Stimulated activated CD4-positive, alpha-beta T cell treated with anti-CD3 and anti-CD28 coated beads, TNF-alpha, amount 100 ng/mL, for 4 hours (primary cell): ENCODE data around the gene ZBTB6.
"Not testable (repeated sequence)": the region's sequence is repeated elsewhere in the genome, so short reads cannot be mapped to it uniquely, and the experiment has no call there.

ENCODE experiments used
- DNase-seq, 3 experiments: peaks; one replicate each; pipeline ENCODE4 v3.0.0-alpha.2; 2020; ENCODE audit warnings: low read depth in 3 of 3

ZBTB6 gene

GRCh38 chr9:122929796-122930354 lies 16.8 kb upstream of the ZBTB6 start:
- DNase-seq: no peak

GRCh38 chr9:122923947-122924346 lies 10.8 kb upstream of the ZBTB6 start:
- DNase-seq: no peak

- no peak for DNase-seq
Measured at GRCh38 chr9:122922713-122923112, 9.6 kb upstream of the ZBTB6 start.

GRCh38 chr9:122918310-122918709 lies 5.2 kb upstream of the ZBTB6 start:
- DNase-seq: no peak

- no peak for DNase-seq
Measured at GRCh38 chr9:122912671-122912963, 506 bp downstream of the ZBTB6 start.

- DNase-seq: not testable (repeated sequence)
Measured at GRCh38 chr9:122906122-122906521, 7.0 kb downstream of the ZBTB6 start.

- DNase-seq: peak; percentile 79 to 96 (median 93)
Measured at GRCh38 chr9:122904823-122905710, 8.1 kb downstream of the ZBTB6 start, which contains the start of gene RC3H2. TSS of gene RC3H2 (minus strand) at chr9:122905359. CDS start at chr9:122897509, 7,850 bp downstream.

GRCh38 chr9:122904466-122904822 lies 8.7 kb downstream of the ZBTB6 start:
- DNase-seq: no peak

- DNase-seq: no peak
Measured at GRCh38 chr9:122900791-122901190, 12.3 kb downstream of the ZBTB6 start.

- DNase-seq: no peak
Measured at GRCh38 chr9:122897969-122898368, 15.2 kb downstream of the ZBTB6 start.

GRCh38 chr9:122888480-122888879 lies 24.6 kb downstream of the ZBTB6 start:
- DNase-seq: no peak

- DNase-seq: no peak
Measured at GRCh38 chr9:122883125-122883524, 30.0 kb downstream of the ZBTB6 start.

- no peak for DNase-seq
Measured at GRCh38 chr9:122879443-122879842, 33.7 kb downstream of the ZBTB6 start.

- no peak for DNase-seq
Measured at GRCh38 chr9:122875523-122875922, 37.6 kb downstream of the ZBTB6 start.

GRCh38 chr9:122867276-122867675 lies 45.8 kb downstream of the ZBTB6 start:
- not testable (repeated sequence) for DNase-seq

- DNase-seq: no peak
Measured at GRCh38 chr9:122866079-122866478, 47.0 kb downstream of the ZBTB6 start.

- no peak for DNase-seq
Measured at GRCh38 chr9:122865300-122865699, 47.8 kb downstream of the ZBTB6 start.

GRCh38 chr9:122863407-122863806 lies 49.7 kb downstream of the ZBTB6 start:
- no peak for DNase-seq

- no peak for DNase-seq
Measured at GRCh38 chr9:122860319-122861142, 52.6 kb downstream of the ZBTB6 start.
